Mesothelial cell of epicardium (in vitro differentiated cells): ENCODE measurements around the gene PYCARD. TPM values are rescaled to one million over a fixed set of nuclear protein-coding genes. Genes with fewer than 3 reads are reported as not detected.
"Not testable (repeated sequence)": the region's sequence is repeated elsewhere in the genome, so short reads cannot be mapped to it uniquely, and the experiment has no call there.

Experiments
- DNase-seq, 2 experiments: peaks; one replicate each; pipeline ENCODE4 v3.0.0; 2021; ENCODE audit warnings: low spot score in 2 of 2; ENCODE audit not compliant: unreplicated experiment in 2 of 2
- H3K27ac Mint-ChIP-seq: 2 replicates; pipeline ENCODE4 v1.8.0; 2021; ENCODE audit warnings: mixed read lengths
- H3K27me3 Mint-ChIP-seq: 2 replicates; pipeline ENCODE4 v1.8.0; 2021; ENCODE audit warnings: low read depth, mixed read lengths
- H3K36me3 Mint-ChIP-seq: 2 replicates; pipeline ENCODE4 v1.8.0; 2021; ENCODE audit warnings: mixed read lengths
- H3K4me1 Mint-ChIP-seq: 2 replicates; pipeline ENCODE4 v1.8.0; 2021; ENCODE audit warnings: mixed read lengths
- H3K4me3 Mint-ChIP-seq: 2 replicates; pipeline ENCODE4 v1.8.0; 2021; ENCODE audit warnings: mild to moderate bottlenecking, moderate library complexity, mixed read lengths
- H3K9me3 Mint-ChIP-seq: 2 replicates; pipeline ENCODE4 v1.8.0; 2021; ENCODE audit warnings: mixed read lengths
- CTCF ChIP-seq: fragments of 200-600 bp; sonication (generic); IDR thresholded peaks from one replicate; pipeline ENCODE4 v1.5.0; 2021; ENCODE audit warnings: antibody characterized with exemption; ENCODE audit not compliant: unreplicated experiment
- total RNA-seq: library from RNA; stranded (reverse); gene quantifications from 3 replicates; pipeline ENCODE4 v1.2.1, GENCODE V29; 2021

The PYCARD gene
- total RNA-seq, 1 donor from 2014 or later = 6.5 TPM

GRCh38 chr16:31213342-31213741, 10.8 kb upstream of the PYCARD start:
- Mint-ChIP-seq H3K27ac (no peak overlapping the region), H3K4me3 (peak overlapping the region; percentile 28), H3K9me3 (no peaks in the 10 kb centered on the region), H3K4me1 (peaks cover 13% of the 10 kb centered on the region), H3K36me3 (no peaks in the 10 kb centered on the region), H3K27me3 (peaks cover 83% of the 10 kb centered on the region)
- DNase-seq = no peak
- no peak for TF ChIP-seq CTCF

- Mint-ChIP-seq H3K9me3 (no peaks in the 10 kb centered on the region), H3K27me3 (peaks cover 81% of the 10 kb centered on the region), H3K4me3 (no peak overlapping the region), H3K4me1 (peaks cover 5% of the 10 kb centered on the region), H3K36me3 (no peaks in the 10 kb centered on the region), H3K27ac (no peak overlapping the region)
- no peak for TF ChIP-seq CTCF
- no peak for DNase-seq
Observed at GRCh38 chr16:31206776-31207175, 4.2 kb upstream of the PYCARD start.

GRCh38 chr16:31204871-31205666, 2.5 kb upstream of the PYCARD start:
- TF ChIP-seq CTCF = no peak

GRCh38 chr16:31201582-31202413, 762 bp downstream of the PYCARD start:
- TF ChIP-seq CTCF = no peak
- Mint-ChIP-seq H3K4me3 (peak overlapping the region; percentile 79), H3K27me3 (peaks cover 53% of the 10 kb centered on the region), H3K27ac (peak overlapping the region; percentile 16), H3K4me1 (peaks cover 13% of the 10 kb centered on the region), H3K36me3 (peaks cover 11% of the 10 kb centered on the region), H3K9me3 (no peaks in the 10 kb centered on the region)
- DNase-seq = peak in 1 of 2 experiments; percentile 54

More at GRCh38 chr16:31204871-31205666, 2.5 kb upstream of the PYCARD start:
- H3K27ac Mint-ChIP-seq = no peak overlapping the region
- peaks cover 78% of the 10 kb centered on the region for H3K27me3 Mint-ChIP-seq
- DNase-seq = no peak
- peaks cover 13% of the 10 kb centered on the region for H3K4me1 Mint-ChIP-seq
- no peak overlapping the region for H3K4me3 Mint-ChIP-seq
- no peaks in the 10 kb centered on the region for H3K36me3 Mint-ChIP-seq
- no peaks in the 10 kb centered on the region for H3K9me3 Mint-ChIP-seq

- H3K9me3 Mint-ChIP-seq = no peaks in the 10 kb centered on the region
- DNase-seq = no peak
- no peak for TF ChIP-seq CTCF
- peaks cover 16% of the 10 kb centered on the region for H3K36me3 Mint-ChIP-seq
- H3K27ac Mint-ChIP-seq = no peak overlapping the region
- peak overlapping the region; percentile 79 for H3K4me3 Mint-ChIP-seq
- peaks cover 13% of the 10 kb centered on the region for H3K4me1 Mint-ChIP-seq
- H3K27me3 Mint-ChIP-seq = peaks cover 47% of the 10 kb centered on the region
Observed at GRCh38 chr16:31200821-31201568, 1.6 kb downstream of the PYCARD start.

- not testable (repeated sequence) for DNase-seq, H3K9me3 Mint-ChIP-seq, H3K27ac Mint-ChIP-seq, H3K4me3 Mint-ChIP-seq
- Mint-ChIP-seq H3K27me3 (peaks cover 38% of the 10 kb centered on the region), H3K4me1 (peaks cover 13% of the 10 kb centered on the region), H3K36me3 (peaks cover 20% of the 10 kb centered on the region)
Observed at GRCh38 chr16:31200111-31200510, 2.4 kb downstream of the PYCARD start.
